Endothelial cell (in vitro differentiated cells): ENCODE data around the gene WDCP. TPM values are rescaled to one million over a fixed set of nuclear protein-coding genes. Genes with fewer than 3 reads are reported as not detected.

Source experiments
- DNase-seq: peaks from one replicate; pipeline ENCODE4 v3.0.0; 2021; ENCODE audit warnings: low spot score
- H3K27ac Mint-ChIP-seq: one replicate; pipeline ENCODE4 v1.8.0; 2021; ENCODE audit warnings: mixed read lengths, inconsistent platforms; ENCODE audit not compliant: unreplicated experiment
- H3K27me3 Mint-ChIP-seq: one replicate; pipeline ENCODE4 v1.8.0; 2021; ENCODE audit warnings: mild to moderate bottlenecking, moderate library complexity, mixed read lengths, inconsistent platforms; ENCODE audit not compliant: unreplicated experiment
- H3K36me3 Mint-ChIP-seq: one replicate; pipeline ENCODE4 v1.8.0; 2021; ENCODE audit warnings: mild to moderate bottlenecking, low read depth, mixed read lengths, inconsistent platforms; ENCODE audit not compliant: unreplicated experiment
- H3K4me1 Mint-ChIP-seq: one replicate; pipeline ENCODE4 v1.8.0; 2021; ENCODE audit warnings: mild to moderate bottlenecking, mixed read lengths, inconsistent platforms; ENCODE audit not compliant: unreplicated experiment
- H3K4me3 Mint-ChIP-seq: one replicate; pipeline ENCODE4 v1.8.0; 2021; ENCODE audit warnings: mild to moderate bottlenecking, mixed read lengths, inconsistent platforms; ENCODE audit not compliant: unreplicated experiment
- H3K9me3 Mint-ChIP-seq: one replicate; pipeline ENCODE4 v1.8.0; 2021; ENCODE audit warnings: mixed read lengths, inconsistent platforms; ENCODE audit not compliant: unreplicated experiment
- CTCF ChIP-seq: fragments of 200-600 bp; sonication (generic); IDR thresholded peaks from one replicate; pipeline ENCODE4 v1.5.0; 2021; ENCODE audit warnings: antibody characterized with exemption; ENCODE audit not compliant: unreplicated experiment
- total RNA-seq: library from RNA; stranded (reverse); fragmentation: NEBNext Ultra II Directional; extraction: Animal tissue kit (Norgen Biotek cat#: 25700); gene quantifications from one replicate; pipeline ENCODE4 v1.2.1, GENCODE V29; 2021; ENCODE audit not compliant: unreplicated experiment

The WDCP gene
- total RNA-seq, 1 donor from 2014 or later: 13.4 TPM

- no peak for DNase-seq
- Mint-ChIP-seq H3K9me3 (no peaks in the 10 kb centered on the region), H3K36me3 (no peaks in the 10 kb centered on the region), H3K27ac (no peak overlapping the region), H3K4me1 (no peaks in the 10 kb centered on the region), H3K4me3 (no peak overlapping the region), H3K27me3 (no peaks in the 10 kb centered on the region)
- TF ChIP-seq CTCF: no peak
Observed at GRCh38 chr2:23988371-23988770, 58.8 kb downstream of the WDCP start.

Other genes starting within 250 kb of the WDCP start
- gene ATAD2B, start 120.3 kb downstream of the WDCP start, total RNA-seq: 23.6 TPM
- gene UBXN2A, start 106.9 kb downstream of the WDCP start, total RNA-seq: 14.9 TPM
- gene MFSD2B, start 37.3 kb downstream of the WDCP start, total RNA-seq: not detected
- 31.1 TPM for gene FKBP1B, start 2.4 kb upstream of the WDCP start, total RNA-seq
- gene SF3B6, start 28.9 kb upstream of the WDCP start, total RNA-seq: 67.5 TPM
- gene TP53I3, start 37.4 kb upstream of the WDCP start, total RNA-seq: 81.5 TPM
- gene PFN4, start 75.9 kb upstream of the WDCP start, total RNA-seq: 1.0 TPM
- gene FAM228B, start 76.1 kb upstream of the WDCP start, total RNA-seq: 21.3 TPM
- not detected for gene FAM228A, start 127.7 kb upstream of the WDCP start, total RNA-seq